ENCODE results near the gene PROM1. TPM values are rescaled to one million over a fixed set of nuclear protein-coding genes. Genes with fewer than 3 reads are reported as not detected.

The PROM1 gene
- total RNA-seq, 2 donors from 2014 or later: 34.3 to 63.9 TPM

DNA sequence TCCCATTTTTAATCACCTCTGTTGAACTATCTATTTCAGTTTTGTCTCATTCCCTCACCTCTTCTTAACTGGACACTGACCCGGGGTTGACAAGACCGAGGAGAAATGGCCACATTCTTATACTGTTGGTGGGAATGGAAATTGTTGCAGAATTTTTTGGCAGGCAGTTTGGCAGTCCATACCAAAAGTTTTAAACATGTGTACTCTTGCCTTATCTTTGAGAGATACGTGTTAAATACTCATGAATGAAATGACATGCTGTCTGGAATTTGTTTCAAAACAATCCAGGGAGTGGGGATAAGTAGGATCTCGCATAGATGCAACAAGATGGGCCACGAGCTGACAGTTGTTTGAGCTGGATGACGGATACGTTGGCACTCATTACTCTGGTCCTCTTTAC is 157.3 kb downstream of the PROM1 start:
- Histone ChIP-seq H3K36me3 (no peaks in the 10 kb centered on the region), H3K27me3 (no peaks in the 10 kb centered on the region), H3K9me3 (no peaks in the 10 kb centered on the region), H3K4me3 (no peak overlapping the region), H3K27ac (no peak overlapping the region), H3K9ac (ENCODE audit: low read depth in 2 of 2, low read length in 2 of 2) (no peak overlapping the region), H3K4me1 (no peaks in the 10 kb centered on the region)
- intact Hi-C loops (cut with DNase I): no loop called here
- TF ChIP-seq, protein P1, sequence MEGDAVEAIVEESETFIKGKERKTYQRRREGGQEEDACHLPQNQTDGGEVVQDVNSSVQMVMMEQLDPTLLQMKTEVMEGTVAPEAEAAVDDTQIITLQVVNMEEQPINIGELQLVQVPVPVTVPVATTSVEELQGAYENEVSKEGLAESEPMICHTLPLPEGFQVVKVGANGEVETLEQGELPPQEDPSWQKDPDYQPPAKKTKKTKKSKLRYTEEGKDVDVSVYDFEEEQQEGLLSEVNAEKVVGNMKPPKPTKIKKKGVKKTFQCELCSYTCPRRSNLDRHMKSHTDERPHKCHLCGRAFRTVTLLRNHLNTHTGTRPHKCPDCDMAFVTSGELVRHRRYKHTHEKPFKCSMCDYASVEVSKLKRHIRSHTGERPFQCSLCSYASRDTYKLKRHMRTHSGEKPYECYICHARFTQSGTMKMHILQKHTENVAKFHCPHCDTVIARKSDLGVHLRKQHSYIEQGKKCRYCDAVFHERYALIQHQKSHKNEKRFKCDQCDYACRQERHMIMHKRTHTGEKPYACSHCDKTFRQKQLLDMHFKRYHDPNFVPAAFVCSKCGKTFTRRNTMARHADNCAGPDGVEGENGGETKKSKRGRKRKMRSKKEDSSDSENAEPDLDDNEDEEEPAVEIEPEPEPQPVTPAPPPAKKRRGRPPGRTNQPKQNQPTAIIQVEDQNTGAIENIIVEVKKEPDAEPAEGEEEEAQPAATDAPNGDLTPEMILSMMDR (IDR thresholded peaks at IDR 0.05): no peak
- no peak for DNase-seq

DNA sequence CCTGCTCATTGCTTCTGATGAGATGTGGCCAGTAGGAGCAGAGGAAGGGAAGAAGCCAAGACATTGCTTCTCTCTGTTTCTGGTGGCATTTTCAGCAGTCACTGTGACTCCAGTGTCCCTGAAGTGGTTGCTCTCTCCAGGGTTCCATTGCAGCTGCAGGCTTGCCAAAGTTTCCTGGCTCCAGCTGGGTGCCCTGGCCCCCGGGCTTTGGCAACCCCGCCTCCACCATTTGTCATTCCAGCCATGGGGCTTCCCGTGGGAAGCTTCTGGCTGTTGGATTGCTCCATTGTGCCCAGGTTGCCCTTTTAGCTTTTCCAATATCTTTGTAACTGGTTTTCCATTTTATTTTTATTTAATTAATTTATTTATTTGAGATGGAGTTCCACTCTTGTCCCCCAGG is 158.0 kb downstream of the PROM1 start:
- H3K4me1 ChIP-seq: no peaks in the 10 kb centered on the region
- DNase-seq: no peak
- H3K36me3 ChIP-seq: no peaks in the 10 kb centered on the region
- no peaks in the 10 kb centered on the region for H3K9me3 ChIP-seq
- H3K27me3 ChIP-seq: no peaks in the 10 kb centered on the region
- H3K9ac ChIP-seq (ENCODE audit: low read depth in 2 of 2, low read length in 2 of 2): no peak overlapping the region
- intact Hi-C loops (cut with DNase I): no loop called here
- TF ChIP-seq, protein P1 (IDR thresholded peaks at IDR 0.05): no peak
- no peak overlapping the region for H3K4me3 ChIP-seq
- no peak overlapping the region for H3K27ac ChIP-seq

DNA sequence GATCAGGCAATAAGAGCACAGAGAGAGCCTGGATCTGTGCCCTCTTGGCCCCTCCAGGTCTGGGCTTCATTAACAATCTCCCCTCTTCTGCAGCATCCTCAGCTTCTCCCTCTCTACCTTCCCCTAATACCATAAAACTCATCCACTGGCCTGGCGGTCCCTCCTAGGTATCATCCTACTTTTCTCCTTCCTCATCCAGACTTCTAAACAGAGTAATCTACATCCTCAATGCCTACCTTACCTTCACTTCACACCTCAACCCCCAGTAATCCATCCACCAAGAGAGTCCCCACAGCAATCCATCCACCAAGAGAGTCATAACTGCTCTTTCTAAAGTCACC is 162.3 kb downstream of the PROM1 start:
- intact Hi-C loops (cut with DNase I): no loop called here
- Histone ChIP-seq H3K4me3 (no peak overlapping the region), H3K27ac (no peak overlapping the region), H3K9ac (ENCODE audit: low read depth in 2 of 2, low read length in 2 of 2) (no peak overlapping the region), H3K9me3 (no peaks in the 10 kb centered on the region), H3K4me1 (no peaks in the 10 kb centered on the region), H3K36me3 (no peaks in the 10 kb centered on the region), H3K27me3 (no peaks in the 10 kb centered on the region)
- DNase-seq: no peak
- TF ChIP-seq, protein P1 (IDR thresholded peaks at IDR 0.05): no peak

DNA sequence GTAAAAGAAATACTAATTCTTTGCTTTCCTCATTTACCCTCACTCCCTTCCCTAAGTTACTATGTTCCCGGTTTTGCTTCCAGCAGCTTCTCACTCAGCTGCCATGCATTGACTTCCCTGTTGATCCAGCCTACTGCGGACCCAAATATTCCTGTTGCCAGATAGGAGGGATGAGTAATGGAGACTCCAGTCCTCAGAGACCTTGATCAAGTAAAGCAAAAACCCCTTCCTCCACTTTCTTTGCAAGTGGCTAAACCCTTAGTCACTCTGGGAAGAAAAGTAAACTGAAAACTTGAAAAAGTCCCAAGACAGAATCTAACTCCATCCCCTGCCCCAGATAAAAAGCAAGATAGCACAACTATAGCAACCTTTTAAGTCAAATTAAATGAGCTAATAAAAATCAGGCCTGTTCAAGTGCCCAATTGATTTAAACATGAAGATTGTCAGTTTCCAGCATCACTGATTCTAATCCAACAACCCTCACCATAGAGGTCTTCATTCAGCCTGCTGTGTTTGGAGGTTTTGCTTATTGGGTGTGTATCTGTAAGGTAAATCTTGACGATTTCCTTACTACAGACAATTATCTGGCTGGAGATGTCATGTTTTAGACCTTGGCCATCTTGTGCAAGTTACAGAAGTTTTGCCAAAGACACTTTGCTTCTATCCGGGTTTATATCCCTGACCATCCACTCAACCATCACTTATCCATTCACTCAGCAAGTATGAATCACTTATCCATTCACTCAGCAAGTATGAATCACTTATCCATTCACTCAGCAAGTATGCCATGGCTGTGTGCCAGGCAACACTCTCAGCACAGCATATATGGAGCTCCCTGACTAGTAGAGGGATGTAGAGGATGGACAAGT is 162.9 kb downstream of the PROM1 start:
- intact Hi-C loops (cut with DNase I): no loop called here
- Histone ChIP-seq H3K36me3 (no peaks in the 10 kb centered on the region), H3K27me3 (no peaks in the 10 kb centered on the region), H3K9ac (ENCODE audit: low read depth in 2 of 2, low read length in 2 of 2) (no peak overlapping the region), H3K4me3 (no peak overlapping the region), H3K4me1 (no peaks in the 10 kb centered on the region), H3K9me3 (no peaks in the 10 kb centered on the region), H3K27ac (no peak overlapping the region)
- DNase-seq: peak; percentile 63
- TF ChIP-seq, protein P1 (IDR thresholded peaks at IDR 0.05): no peak

DNA sequence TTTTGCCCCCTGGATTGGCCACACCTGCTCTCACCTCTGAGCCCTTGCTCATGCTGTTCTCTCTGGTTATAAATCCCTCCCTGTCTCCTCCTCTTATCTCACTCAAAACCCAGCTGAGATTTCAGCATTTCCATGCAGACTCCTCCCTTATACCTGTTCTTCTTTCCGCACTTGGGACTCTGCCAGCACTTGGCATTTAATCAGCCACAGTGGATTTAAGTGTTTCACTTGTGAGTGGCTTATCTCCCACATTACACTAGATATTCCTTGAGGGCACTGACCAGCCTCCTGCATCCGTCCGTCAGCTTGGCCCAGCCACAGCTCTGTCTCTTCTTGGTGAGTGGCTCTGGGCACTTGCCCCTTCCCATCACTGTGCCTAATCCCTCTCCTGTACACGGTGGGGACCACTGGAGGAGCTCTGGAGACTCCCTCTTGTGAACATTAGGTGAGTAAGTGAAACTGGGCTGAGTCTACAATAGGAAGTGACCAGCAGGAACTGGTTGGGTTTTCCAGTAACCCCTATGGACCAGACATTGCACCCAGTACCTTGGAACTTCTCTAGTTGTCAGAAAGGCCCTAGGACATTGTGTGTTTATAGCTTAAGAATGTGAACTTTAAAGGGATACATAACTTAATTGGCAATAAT is 165.2 kb downstream of the PROM1 start:
- TF ChIP-seq, protein P1 (IDR thresholded peaks at IDR 0.05): no peak
- peak overlapping the region; percentile 42 for H3K27ac ChIP-seq
- H3K4me3 ChIP-seq: no peak overlapping the region
- intact Hi-C loops (cut with DNase I): no loop called here
- H3K27me3 ChIP-seq: no peaks in the 10 kb centered on the region
- H3K36me3 ChIP-seq: no peaks in the 10 kb centered on the region
- H3K9me3 ChIP-seq: no peaks in the 10 kb centered on the region
- no peak overlapping the region for H3K9ac ChIP-seq (ENCODE audit: low read depth in 2 of 2, low read length in 2 of 2)
- no peaks in the 10 kb centered on the region for H3K4me1 ChIP-seq
- peak; percentile 76 for DNase-seq

Other genes starting within 250 kb of the PROM1 start
- 10 to 100 TPM; 39.1 to 62.3 TPM for gene FGFBP1, start 145.3 kb downstream of the PROM1 start, total RNA-seq
- gene FGFBP2, start 120.8 kb downstream of the PROM1 start, total RNA-seq: under 1 TPM; 0.37 to 0.96 TPM
- 10 to 100 TPM; 32.3 to 35.2 TPM for gene TAPT1, start 142.4 kb upstream of the PROM1 start, total RNA-seq

All from colonic mucosa (tissue), 4 donors.